Activated naive CD8-positive, alpha-beta T cell treated with anti-CD3 and anti-CD28 coated beads, Interleukin-2, amount 10 ng/mL, durations not matched to agents 7 days and 5 days (primary cell): Measurements from ENCODE around the gene RIC1. TPM values are rescaled to one million over a fixed set of nuclear protein-coding genes. Genes with fewer than 3 reads are reported as not detected.
"Not testable (repeated sequence)": the region's sequence is repeated elsewhere in the genome, so short reads cannot be mapped to it uniquely, and the experiment has no call there.

Experiments
- ATAC-seq: fragments of 150-1000 bp; cut with Tn5 transposase; one replicate; pipeline ENCODE4 v1.10.0; 2021; ENCODE audit warnings: low read depth, moderate library complexity
- POLR2A ChIA-PET: fragments of 350-600 bp; sonication (Branson Sonifier 250); formaldehyde crosslinking; loops from one replicate; lab custom pipeline; 2021; ENCODE audit warnings: antibody characterized with exemption; lab: Charles Lee
- DNase-seq: peaks from one replicate; pipeline ENCODE4 v3.0.0; 2021
- H3K27ac Mint-ChIP-seq: one replicate; pipeline ENCODE4 v1.8.0; 2022; ENCODE audit warnings: mild to moderate bottlenecking, mixed read lengths
- H3K27me3 Mint-ChIP-seq: one replicate; pipeline ENCODE4 v1.8.0; 2022; ENCODE audit warnings: mild to moderate bottlenecking, moderate library complexity, mixed read lengths
- H3K36me3 Mint-ChIP-seq: one replicate; pipeline ENCODE4 v1.8.0; 2021; ENCODE audit warnings: mild to moderate bottlenecking, mixed read lengths
- H3K4me1 Mint-ChIP-seq: one replicate; pipeline ENCODE4 v1.8.0; 2021; ENCODE audit warnings: mixed read lengths
- H3K4me3 Mint-ChIP-seq: one replicate; pipeline ENCODE4 v1.8.0; 2022; ENCODE audit warnings: mild to moderate bottlenecking, moderate library complexity, mixed read lengths
- H3K9me3 Mint-ChIP-seq: one replicate; pipeline ENCODE4 v1.8.0; 2021; ENCODE audit warnings: mixed read lengths
- total RNA-seq, 2 experiments: library from RNA; stranded (reverse); gene quantifications; one replicate each; pipeline ENCODE4 v1.2.3, GENCODE V29; 2021

Gene RIC1
- total RNA-seq, 2 experiments from 2014 or later, result 20.7 to 21.4 TPM

GRCh38 chr9:5698810-5699556 lies 70.1 kb downstream of the RIC1 start:
- Mint-ChIP-seq H3K4me3 (no peak overlapping the region), H3K36me3 (peaks cover 34% of the 10 kb centered on the region), H3K4me1 (no peaks in the 10 kb centered on the region), H3K27ac (no peak overlapping the region), H3K27me3 (no peaks in the 10 kb centered on the region), H3K9me3 (no peaks in the 10 kb centered on the region)
- POLR2A ChIA-PET, result no interaction called here
- DNase-seq (no peak), ATAC-seq (no peak)

GRCh38 chr9:5708414-5708813 lies 79.5 kb downstream of the RIC1 start:
- H3K4me3 Mint-ChIP-seq, result no peak overlapping the region
- DNase-seq (no peak), ATAC-seq (no peak)
- H3K4me1 Mint-ChIP-seq, result no peaks in the 10 kb centered on the region
- peaks cover 28% of the 10 kb centered on the region for H3K9me3 Mint-ChIP-seq
- POLR2A ChIA-PET, result no interaction called here
- peaks cover 66% of the 10 kb centered on the region for H3K36me3 Mint-ChIP-seq
- no peaks in the 10 kb centered on the region for H3K27me3 Mint-ChIP-seq
- H3K27ac Mint-ChIP-seq, result no peak overlapping the region

GRCh38 chr9:5712651-5713390 lies 83.9 kb downstream of the RIC1 start:
- H3K27ac Mint-ChIP-seq, result no peak overlapping the region

GRCh38 chr9:5714501-5715401 lies 85.8 kb downstream of the RIC1 start:
- ATAC-seq (no peak), DNase-seq (no peak)
- H3K27me3 Mint-ChIP-seq, result no peaks in the 10 kb centered on the region
- POLR2A ChIA-PET, result no interaction called here
- no peak overlapping the region for H3K27ac Mint-ChIP-seq
- peaks cover 1% of the 10 kb centered on the region for H3K4me1 Mint-ChIP-seq
- H3K4me3 Mint-ChIP-seq, result no peak overlapping the region
- H3K36me3 Mint-ChIP-seq, result peaks cover 70% of the 10 kb centered on the region
- peaks cover 7% of the 10 kb centered on the region for H3K9me3 Mint-ChIP-seq

More at GRCh38 chr9:5712651-5713390, 83.9 kb downstream of the RIC1 start:
- Mint-ChIP-seq H3K36me3 (peaks cover 81% of the 10 kb centered on the region), H3K4me3 (no peak overlapping the region), H3K9me3 (peaks cover 19% of the 10 kb centered on the region), H3K27me3 (no peaks in the 10 kb centered on the region), H3K4me1 (no peaks in the 10 kb centered on the region)
- DNase-seq, result no peak
- POLR2A ChIA-PET, result interaction anchor here (0.6 kb wide), 1 partner anchor 9 kb away, joined by 3 read pairs; no protein-coding TSS in a partner anchor
- ATAC-seq, result no peak

- Mint-ChIP-seq H3K9me3 (peaks cover 7% of the 10 kb centered on the region), H3K4me1 (peaks cover 1% of the 10 kb centered on the region), H3K4me3 (no peak overlapping the region), H3K36me3 (peaks cover 64% of the 10 kb centered on the region), H3K27ac (no peak overlapping the region), H3K27me3 (no peaks in the 10 kb centered on the region)
- POLR2A ChIA-PET, result no interaction called here
- ATAC-seq (no peak), DNase-seq (no peak)
Observed at GRCh38 chr9:5715548-5716127, 86.7 kb downstream of the RIC1 start.

- H3K4me1 Mint-ChIP-seq, H3K9me3 Mint-ChIP-seq, ATAC-seq, H3K27me3 Mint-ChIP-seq, H3K27ac Mint-ChIP-seq, DNase-seq, H3K4me3 Mint-ChIP-seq: not testable (repeated sequence)
- POLR2A ChIA-PET, result interaction anchor here (0.7 kb wide), 1 partner anchor 110 kb away, joined by 4 read pairs; no protein-coding TSS in a partner anchor
- peaks cover 61% of the 10 kb centered on the region for H3K36me3 Mint-ChIP-seq
Observed at GRCh38 chr9:5717434-5717833, 88.5 kb downstream of the RIC1 start.

GRCh38 chr9:5718296-5719032 lies 89.6 kb downstream of the RIC1 start:
- no peak overlapping the region for H3K4me3 Mint-ChIP-seq
- H3K9me3 Mint-ChIP-seq, result peaks cover 5% of the 10 kb centered on the region
- H3K27me3 Mint-ChIP-seq, result no peaks in the 10 kb centered on the region
- no peak overlapping the region for H3K27ac Mint-ChIP-seq
- H3K4me1 Mint-ChIP-seq, result peaks cover 1% of the 10 kb centered on the region
- DNase-seq, result no peak
- POLR2A ChIA-PET, result interaction anchor here (0.7 kb wide), 2 partner anchors 111 to 573 kb away, joined by 4 to 5 read pairs; no protein-coding TSS in a partner anchor
- H3K36me3 Mint-ChIP-seq, result peaks cover 64% of the 10 kb centered on the region
- no peak for ATAC-seq

- POLR2A ChIA-PET, result no interaction called here
- H3K4me1 Mint-ChIP-seq, result peaks cover 1% of the 10 kb centered on the region
- no peak overlapping the region for H3K27ac Mint-ChIP-seq
- no peaks in the 10 kb centered on the region for H3K27me3 Mint-ChIP-seq
- peaks cover 66% of the 10 kb centered on the region for H3K36me3 Mint-ChIP-seq
- no peak overlapping the region for H3K4me3 Mint-ChIP-seq
- ATAC-seq (no peak), DNase-seq (no peak)
- H3K9me3 Mint-ChIP-seq, result peaks cover 6% of the 10 kb centered on the region
Observed at GRCh38 chr9:5719100-5719926, 90.4 kb downstream of the RIC1 start.

GRCh38 chr9:5720151-5720550 lies 91.2 kb downstream of the RIC1 start:
- Mint-ChIP-seq H3K27ac (no peak overlapping the region), H3K27me3 (no peaks in the 10 kb centered on the region), H3K4me1 (peaks cover 1% of the 10 kb centered on the region), H3K9me3 (peaks cover 7% of the 10 kb centered on the region), H3K4me3 (no peak overlapping the region), H3K36me3 (peaks cover 66% of the 10 kb centered on the region)
- POLR2A ChIA-PET, result no interaction called here
- ATAC-seq (no peak), DNase-seq (no peak)

GRCh38 chr9:5721279-5722087 lies 92.6 kb downstream of the RIC1 start:
- peaks cover 1% of the 10 kb centered on the region for H3K4me1 Mint-ChIP-seq
- no peak overlapping the region for H3K27ac Mint-ChIP-seq
- H3K9me3 Mint-ChIP-seq, result peaks cover 10% of the 10 kb centered on the region
- DNase-seq (no peak), ATAC-seq (no peak)
- peaks cover 70% of the 10 kb centered on the region for H3K36me3 Mint-ChIP-seq
- H3K4me3 Mint-ChIP-seq, result no peak overlapping the region
- no peaks in the 10 kb centered on the region for H3K27me3 Mint-ChIP-seq
- POLR2A ChIA-PET, result interaction anchor here (0.7 kb wide), 1 partner anchor 8 kb away, joined by 3 read pairs; no protein-coding TSS in a partner anchor

- DNase-seq, H3K27ac Mint-ChIP-seq, H3K4me3 Mint-ChIP-seq, POLR2A ChIA-PET, H3K27me3 Mint-ChIP-seq, H3K4me1 Mint-ChIP-seq, ATAC-seq: not testable (repeated sequence)
- peaks cover 73% of the 10 kb centered on the region for H3K36me3 Mint-ChIP-seq
- peaks cover 13% of the 10 kb centered on the region for H3K9me3 Mint-ChIP-seq
Observed at GRCh38 chr9:5722679-5723078, 93.8 kb downstream of the RIC1 start.
